Thyroid gland (tissue), 4 donors: ENCODE measurements around the gene CELSR2. TPM values are rescaled to one million over a fixed set of nuclear protein-coding genes. Genes with fewer than 3 reads are reported as not detected.

ENCODE experiments used
- DNase-seq, 2 donors: peaks; one replicate each; pipeline ENCODE4 v3.0.0-alpha.2; 2019
- H3K27ac ChIP-seq, 3 donors: fragments of 200-600 bp; sonication (generic); 1 replicate in 2 of 3; 2 replicates in 1 of 3; pipeline ENCODE4 v1.5.1; 2016 to 2019; ENCODE audit warnings: mild to moderate bottlenecking in 1 of 3, moderate library complexity in 1 of 3
- H3K27me3 ChIP-seq: fragments of 200-600 bp; sonication (generic); one replicate; pipeline ENCODE4 v1.5.1; 2019
- H3K36me3 ChIP-seq, 2 donors: fragments of 200-600 bp; sonication (generic); one replicate each; pipeline ENCODE4 v1.5.1; 2016 to 2019
- H3K4me1 ChIP-seq, 2 donors: fragments of 200-600 bp; sonication (generic); one replicate each; pipeline ENCODE4 v1.5.1; 2017 to 2019
- H3K4me3 ChIP-seq, 3 donors: fragments of 200-600 bp; sonication (generic); replicated peaks in 1 of 3; 1 replicate in 2 of 3; 2 replicates in 1 of 3; pipeline ENCODE4 v1.5.1; 2016; ENCODE audit warnings: mild to moderate bottlenecking in 1 of 3
- H3K9me3 ChIP-seq: fragments of 200-600 bp; sonication (generic); one replicate; pipeline ENCODE4 v1.5.1; 2017
- CTCF ChIP-seq, 6 experiments: fragments of 200-600 bp in 3 of 6; fragments of 450-650 bp in 3 of 6; sonication (generic) in 3 of 6; IDR thresholded peaks; one replicate each; pipeline ENCODE4 v1.5.1; 2016 to 2019; ENCODE audit warnings: antibody characterized with exemption in 6 of 6, mild to moderate bottlenecking in 2 of 6, inconsistent platforms in 1 of 6, moderate library complexity in 1 of 6
- POLR2A ChIP-seq, 2 donors: fragments of 450-650 bp; IDR thresholded peaks; one replicate each; pipeline ENCODE4 v1.6.1; 2017; ENCODE audit warnings: antibody characterized with exemption in 2 of 2, mild to moderate bottlenecking in 2 of 2, moderate library complexity in 1 of 2
- WGBS, 2 donors: methylation state at CpG; one replicate each; pipeline ENCODE4 v1.1.5; 2017; 5-methylcytosine and 5-hydroxymethylcytosine counted together
- intact Hi-C: fragments of 100-400 bp; cut with DNase I; formaldehyde crosslinking; loops from one replicate; pipeline ENCODE4 v1.15.1; 2023
- total RNA-seq, 4 donors: library from RNA; depleted of rRNA; stranded (reverse); fragments of >200 nt; gene quantifications; one replicate each; pipeline ENCODE4 v1.2.3, GENCODE V29; 2016

The CELSR2 gene
- total RNA-seq, 4 donors from 2014 or later, result 23.5 to 54.9 (median 47.6) TPM

GRCh38 chr1:109235137-109235536 is 14.2 kb upstream of the CELSR2 start:
- Histone ChIP-seq H3K4me3 (no peak overlapping the region), H3K36me3 (peaks cover 74 to 83% of the 10 kb centered on the region in 2 donors), H3K27ac (no peak overlapping the region), H3K4me1 (peaks cover 0 to 2% of the 10 kb centered on the region in 2 donors), H3K27me3 (no peaks in the 10 kb centered on the region), H3K9me3 (no peaks in the 10 kb centered on the region)
- 98% methylated on average over 7 of the region's 7 CpGs for WGBS, 2 donors
- TF ChIP-seq CTCF (IDR thresholded peaks at IDR 0.05), result no peak
- TF ChIP-seq POLR2A (IDR thresholded peaks at IDR 0.05), result no peak
- intact Hi-C loops, result no loop called here
- no peak for DNase-seq

GRCh38 chr1:109237512-109237911 is 11.8 kb upstream of the CELSR2 start:
- no peaks in the 10 kb centered on the region for H3K9me3 ChIP-seq
- no peak overlapping the region for H3K27ac ChIP-seq
- no peak overlapping the region for H3K4me3 ChIP-seq
- H3K4me1 ChIP-seq, result peaks cover 0 to 24% of the 10 kb centered on the region in 2 donors
- no peak for TF ChIP-seq CTCF (IDR thresholded peaks at IDR 0.05)
- no peak for TF ChIP-seq POLR2A (IDR thresholded peaks at IDR 0.05)
- peaks cover 50 to 60% of the 10 kb centered on the region in 2 donors for H3K36me3 ChIP-seq
- no peak for DNase-seq
- 97 to 98% methylated on average over 3 of the region's 3 CpGs for WGBS, 2 donors
- intact Hi-C loops, result no loop called here
- H3K27me3 ChIP-seq, result no peaks in the 10 kb centered on the region

- Histone ChIP-seq H3K36me3 (peaks cover 47 to 51% of the 10 kb centered on the region in 2 donors), H3K27me3 (no peaks in the 10 kb centered on the region), H3K4me1 (peaks cover 0 to 24% of the 10 kb centered on the region in 2 donors), H3K27ac (no peak overlapping the region), H3K9me3 (no peaks in the 10 kb centered on the region), H3K4me3 (no peak overlapping the region)
- TF ChIP-seq CTCF (IDR thresholded peaks at IDR 0.05) (no peak), POLR2A (IDR thresholded peaks at IDR 0.05) (no peak)
- intact Hi-C loops, result no loop called here
- WGBS, 2 donors, result 98 to 100% methylated on average over 2 of the region's 2 CpGs
- DNase-seq, result no peak
Measured at GRCh38 chr1:109238382-109238781, 11.0 kb upstream of the CELSR2 start.

GRCh38 chr1:109239047-109239408 is 10.3 kb upstream of the CELSR2 start:
- H3K4me1 ChIP-seq, result peaks cover 0 to 24% of the 10 kb centered on the region in 2 donors
- intact Hi-C loops, result no loop called here
- TF ChIP-seq POLR2A (IDR thresholded peaks at IDR 0.05), result no peak
- TF ChIP-seq CTCF (IDR thresholded peaks at IDR 0.05), result no peak
- H3K9me3 ChIP-seq, result no peaks in the 10 kb centered on the region
- DNase-seq, result no peak
- H3K27ac ChIP-seq, result no peak overlapping the region
- H3K27me3 ChIP-seq, result no peaks in the 10 kb centered on the region
- no peak overlapping the region for H3K4me3 ChIP-seq
- WGBS, 2 donors, result 50 to 78% methylated on average over 2 to 5 of the region's 5 CpGs
- peaks cover 44 to 49% of the 10 kb centered on the region in 2 donors for H3K36me3 ChIP-seq

GRCh38 chr1:109239409-109240068 is 9.8 kb upstream of the CELSR2 start:
- no peaks in the 10 kb centered on the region for H3K9me3 ChIP-seq
- H3K4me3 ChIP-seq, result no peak overlapping the region
- H3K36me3 ChIP-seq, result peaks cover 39 to 45% of the 10 kb centered on the region in 2 donors
- TF ChIP-seq CTCF (IDR thresholded peaks at IDR 0.05) (peak; percentile 16 to 63 (median 52)), POLR2A (IDR thresholded peaks at IDR 0.05) (no peak)
- H3K4me1 ChIP-seq, result peaks cover 0 to 24% of the 10 kb centered on the region in 2 donors
- no peaks in the 10 kb centered on the region for H3K27me3 ChIP-seq
- WGBS, 2 donors, result 60 to 76% methylated on average over 5 to 6 of the region's 6 CpGs
- DNase-seq, result peak; percentile 69 to 70
- intact Hi-C loops, result no loop called here
- peak overlapping the region in 2 of 3 donors; percentile 4 to 60 for H3K27ac ChIP-seq
